Right lobe of liver (tissue), 6 donors: Measurements from ENCODE around the gene CENATAC. TPM values are rescaled to one million over a fixed set of nuclear protein-coding genes. Genes with fewer than 3 reads are reported as not detected.
A peak's percentile ranks its signal among the peaks of the same experiment; 100 is the strongest.
"Not testable (repeated sequence)": the region's sequence is repeated elsewhere in the genome, so short reads cannot be mapped to it uniquely, and the experiment has no call there.

Source experiments
- ATAC-seq, 4 donors: fragments of 200-7000 bp; cut with Tn5 transposase; one replicate each; pipeline ENCODE4 v1.9.1; 2020; ENCODE audit warnings: mild to moderate bottlenecking in 4 of 4, moderate library complexity in 4 of 4
- DNase-seq, 3 donors: peaks; one replicate each; pipeline ENCODE4 v3.0.0-alpha.2; 2020
- H3K27ac ChIP-seq, 3 donors: fragments of 200-600 bp; one replicate each; pipeline ENCODE4 v1.8.0; 2022
- H3K27me3 ChIP-seq, 2 donors: fragments of 200-600 bp; one replicate each; pipeline ENCODE4 v1.8.0; 2022
- H3K36me3 ChIP-seq, 4 donors: fragments of 200-600 bp; sonication (generic) in 1 of 4; one replicate each; pipeline versions ENCODE4 v1.5.1 to v1.8.0; 2017 to 2022; ENCODE audit warnings: control low read depth in 1 of 4
- H3K4me1 ChIP-seq, 4 donors: fragments of 200-600 bp; sonication (generic) in 1 of 4; one replicate each; pipeline versions ENCODE4 v1.5.1 to v1.8.0; 2017 to 2022; ENCODE audit warnings: control low read depth in 1 of 4
- H3K4me3 ChIP-seq, 3 donors: fragments of 200-600 bp; one replicate each; pipeline ENCODE4 v1.8.0; 2022
- H3K9me3 ChIP-seq, 4 donors: fragments of 200-600 bp; sonication (generic) in 1 of 4; one replicate each; pipeline versions ENCODE4 v1.5.1 to v1.8.0; 2017 to 2022; ENCODE audit warnings: control low read depth in 1 of 4
- POLR2A ChIP-seq: fragments of 450-650 bp; IDR thresholded peaks from one replicate; pipeline ENCODE4 v1.6.1; 2017; ENCODE audit warnings: antibody characterized with exemption, mild to moderate bottlenecking
- WGBS: methylation state at CpG from one replicate; pipeline ENCODE4 v1.1.6; 2018; ENCODE audit warnings: low coverage, low lambda C conversion rate; ENCODE audit not compliant: insufficient coverage; ENCODE audit errors: missing lambda C conversion rate; 5-methylcytosine and 5-hydroxymethylcytosine counted together
- intact Hi-C, 2 donors: fragments of 100-400 bp; cut with DNase I; formaldehyde crosslinking; loops; one replicate each; pipeline versions ENCODE4 v1.11.2 to v1.14.1; 2022
- total RNA-seq, 6 experiments: library from RNA; depleted of rRNA in 2 of 6; stranded (reverse); fragments of >200 nt in 2 of 6; fragmentation: NEBNext Ultra II Directional in 3 of 6; extraction: Animal tissue kit (Norgen Biotek cat#: 25700) in 3 of 6; gene quantifications; one replicate each; pipeline versions ENCODE4 v1.1.0 to v1.2.4, GENCODE V29; 2016 to 2023
- TF ChIP-seq, protein P1 (sequence below), 4 donors: fragments of 200-600 bp in 3 of 4; fragments of 450-650 bp in 1 of 4; IDR thresholded peaks; one replicate each; pipeline versions ENCODE4 v1.5.1 to v1.8.0; 2016 to 2022; ENCODE audit warnings: antibody characterized with exemption in 4 of 4, mild to moderate bottlenecking in 2 of 4
- donor health status: DM: no; HTN: yes; CAD: no.
- donor health status: DM: no; HTN: no; CAD: no.
- donor health status: DM: no; HTN: no; CAD: no.
- donor health status: DM: no; HTN: yes; CAD: no.
- donor health status: DM: no; HTN: yes; CAD: no.

CENATAC gene
- total RNA-seq, 6 experiments from 2014 or later = 11.5 to 16.7 (median 13.0) TPM

- peak; percentile 66 to 83 (median 78) for ATAC-seq
- 45% methylated on average over 15 of the region's 15 CpGs for WGBS
- no peak for TF ChIP-seq POLR2A
- TF ChIP-seq, protein P1, sequence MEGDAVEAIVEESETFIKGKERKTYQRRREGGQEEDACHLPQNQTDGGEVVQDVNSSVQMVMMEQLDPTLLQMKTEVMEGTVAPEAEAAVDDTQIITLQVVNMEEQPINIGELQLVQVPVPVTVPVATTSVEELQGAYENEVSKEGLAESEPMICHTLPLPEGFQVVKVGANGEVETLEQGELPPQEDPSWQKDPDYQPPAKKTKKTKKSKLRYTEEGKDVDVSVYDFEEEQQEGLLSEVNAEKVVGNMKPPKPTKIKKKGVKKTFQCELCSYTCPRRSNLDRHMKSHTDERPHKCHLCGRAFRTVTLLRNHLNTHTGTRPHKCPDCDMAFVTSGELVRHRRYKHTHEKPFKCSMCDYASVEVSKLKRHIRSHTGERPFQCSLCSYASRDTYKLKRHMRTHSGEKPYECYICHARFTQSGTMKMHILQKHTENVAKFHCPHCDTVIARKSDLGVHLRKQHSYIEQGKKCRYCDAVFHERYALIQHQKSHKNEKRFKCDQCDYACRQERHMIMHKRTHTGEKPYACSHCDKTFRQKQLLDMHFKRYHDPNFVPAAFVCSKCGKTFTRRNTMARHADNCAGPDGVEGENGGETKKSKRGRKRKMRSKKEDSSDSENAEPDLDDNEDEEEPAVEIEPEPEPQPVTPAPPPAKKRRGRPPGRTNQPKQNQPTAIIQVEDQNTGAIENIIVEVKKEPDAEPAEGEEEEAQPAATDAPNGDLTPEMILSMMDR (IDR thresholded peaks at IDR 0.05) = no peak
- Histone ChIP-seq H3K4me3 (no peak overlapping the region), H3K27ac (no peak overlapping the region), H3K9me3 (no peaks in the 10 kb centered on the region), H3K4me1 (no peaks in the 10 kb centered on the region), H3K27me3 (no peaks in the 10 kb centered on the region), H3K36me3 (no peaks in the 10 kb centered on the region)
- intact Hi-C loops = no loop called here
- no peak for DNase-seq
Observed at GRCh38 chr11:118975771-118976709, 21.9 kb upstream of the CENATAC start.

GRCh38 chr11:118979434-118979833, 18.5 kb upstream of the CENATAC start:
- DNase-seq (no peak), ATAC-seq (no peak)
- intact Hi-C loops = no loop called here
- TF ChIP-seq, protein P1 (IDR thresholded peaks at IDR 0.05) = no peak
- TF ChIP-seq POLR2A = no peak
- no peaks in the 10 kb centered on the region for H3K9me3 ChIP-seq
- no peak overlapping the region for H3K4me3 ChIP-seq
- H3K27ac ChIP-seq = no peak overlapping the region
- H3K36me3 ChIP-seq = no peaks in the 10 kb centered on the region
- no peaks in the 10 kb centered on the region for H3K4me1 ChIP-seq
- WGBS = no CpG with 5 or more reads among the region's 9 CpGs
- H3K27me3 ChIP-seq = no peaks in the 10 kb centered on the region

DNA sequence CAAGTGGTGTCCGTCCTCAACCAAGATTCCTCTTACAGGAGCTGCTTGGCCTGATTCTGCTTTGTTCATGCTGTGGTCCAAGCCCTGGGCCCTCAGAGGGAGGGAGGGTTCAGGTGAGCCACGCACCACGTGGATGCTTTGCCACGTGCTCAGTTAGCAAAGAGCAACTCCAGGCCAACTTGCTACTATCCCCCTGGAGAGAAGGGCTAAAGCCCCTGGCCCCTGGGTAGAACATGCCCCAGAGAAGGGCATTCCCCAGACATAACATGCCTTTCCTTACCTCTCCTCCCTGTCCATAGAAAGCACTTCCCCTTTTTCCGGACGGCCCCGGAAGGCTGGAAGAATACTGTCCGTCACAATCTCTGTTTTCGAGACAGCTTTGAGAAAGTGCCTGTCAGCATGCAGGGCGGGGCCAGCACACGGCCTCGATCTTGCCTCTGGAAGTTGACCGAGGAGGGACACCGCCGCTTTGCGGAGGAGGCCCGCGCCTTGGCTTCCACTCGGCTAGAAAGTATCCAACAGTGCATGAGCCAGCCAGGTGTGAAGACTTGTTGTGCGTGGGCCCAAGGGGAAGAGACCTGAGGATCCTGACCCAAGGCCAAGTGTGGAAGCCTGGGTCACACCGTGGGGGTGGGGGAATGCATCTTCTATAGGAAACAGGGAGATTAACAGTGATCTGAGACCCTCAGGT, 17.6 kb upstream of the CENATAC start:
- H3K27me3 ChIP-seq = no peaks in the 10 kb centered on the region
- DNase-seq = peak in 1 of 3 donors; percentile 30
- intact Hi-C loops = no loop called here
- no peaks in the 10 kb centered on the region for H3K9me3 ChIP-seq
- TF ChIP-seq, protein P1 (IDR thresholded peaks at IDR 0.05) = no peak
- TF ChIP-seq POLR2A = no peak
- WGBS = 27% methylated on average over 10 of the region's 21 CpGs
- no peak overlapping the region for H3K27ac ChIP-seq
- peak; percentile 50 to 63 (median 60) for ATAC-seq
- no peak overlapping the region for H3K4me3 ChIP-seq
- H3K36me3 ChIP-seq = no peaks in the 10 kb centered on the region
- no peaks in the 10 kb centered on the region for H3K4me1 ChIP-seq

GRCh38 chr11:118984337-118984736, 13.6 kb upstream of the CENATAC start:
- H3K27me3 ChIP-seq, H3K36me3 ChIP-seq, H3K27ac ChIP-seq, DNase-seq, intact Hi-C loops, H3K9me3 ChIP-seq, H3K4me3 ChIP-seq, ATAC-seq, H3K4me1 ChIP-seq: not testable (repeated sequence)
- 67% methylated on average over 5 of the region's 8 CpGs for WGBS

DNA sequence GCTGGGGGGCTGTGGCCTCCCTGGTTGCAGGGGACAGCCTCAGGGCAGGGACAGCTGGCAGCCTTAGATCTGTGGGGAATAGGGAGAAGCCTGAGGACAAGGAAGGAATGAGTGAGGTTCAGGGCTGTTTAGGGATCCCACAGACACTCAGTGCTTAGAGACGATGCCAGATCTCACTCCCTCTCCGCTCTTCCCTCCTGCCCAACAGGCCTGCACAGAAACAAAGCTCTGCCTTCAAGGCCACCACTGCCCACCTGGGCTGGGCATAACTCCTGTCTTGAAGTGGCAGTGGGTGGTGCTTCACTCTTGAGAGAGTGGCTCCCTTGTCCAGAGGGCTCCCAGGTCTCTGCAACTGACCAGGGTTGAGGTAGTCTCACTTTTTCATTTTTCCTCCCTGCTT, 13.1 kb upstream of the CENATAC start:
- Histone ChIP-seq H3K27ac (no peak overlapping the region), H3K4me3 (no peak overlapping the region), H3K4me1 (no peaks in the 10 kb centered on the region), H3K9me3 (no peaks in the 10 kb centered on the region), H3K27me3 (no peaks in the 10 kb centered on the region), H3K36me3 (no peaks in the 10 kb centered on the region)
- no CpG with 5 or more reads among the region's 2 CpGs for WGBS
- DNase-seq = no peak
- TF ChIP-seq, protein P1 (IDR thresholded peaks at IDR 0.05) = no peak
- TF ChIP-seq POLR2A = no peak
- ATAC-seq = no peak
- intact Hi-C loops = no loop called here
